Sigmoid colon (tissue), 7 donors: ENCODE measurements around the gene OR4E2. TPM values are rescaled to one million over a fixed set of nuclear protein-coding genes. Genes with fewer than 3 reads are reported as not detected.
"Not testable (repeated sequence)": the region's sequence is repeated elsewhere in the genome, so short reads cannot be mapped to it uniquely, and the experiment has no call there.

Experiments
- DNase-seq: peaks from one replicate; pipeline ENCODE4 v3.0.0-alpha.2; 2019
- H3K27ac ChIP-seq, 4 donors: fragments of 200-600 bp; sonication (generic); one replicate each; pipeline ENCODE4 v1.5.1; 2016 to 2019; ENCODE audit warnings: mild to moderate bottlenecking in 1 of 4
- H3K27me3 ChIP-seq, 3 donors: fragments of 200-600 bp; sonication (generic); one replicate each; pipeline ENCODE4 v1.5.1; 2019; ENCODE audit warnings: mild to moderate bottlenecking in 1 of 3
- H3K36me3 ChIP-seq, 4 donors: fragments of 200-600 bp; sonication (generic); one replicate each; pipeline ENCODE4 v1.5.1; 2016 to 2019
- H3K4me1 ChIP-seq, 4 donors: fragments of 200-600 bp; sonication (generic); one replicate each; pipeline ENCODE4 v1.5.1; 2017 to 2019
- H3K4me3 ChIP-seq, 4 donors: fragments of 200-600 bp; sonication (generic); one replicate each; pipeline ENCODE4 v1.5.1; 2017 to 2019; ENCODE audit warnings: mild to moderate bottlenecking in 2 of 4, moderate library complexity in 1 of 4
- H3K9me3 ChIP-seq, 4 donors: fragments of 200-600 bp in 3 of 4; sonication (generic) in 3 of 4; one replicate each; pipeline versions ENCODE4 v1.5.1 to v1.6.1; 2013 to 2019
- EP300 ChIP-seq, 4 donors: sonication (generic); formaldehyde crosslinking; IDR thresholded peaks; one replicate each; pipeline ENCODE4 v1.6.1; 2017; ENCODE audit warnings: antibody characterized with exemption in 4 of 4
- POLR2A ChIP-seq, 2 donors: fragments of 450-650 bp; IDR thresholded peaks; one replicate each; pipeline ENCODE4 v1.6.1; 2016; ENCODE audit warnings: antibody characterized with exemption in 2 of 2, mild to moderate bottlenecking in 2 of 2, moderate library complexity in 2 of 2
- POLR2AphosphoS5 ChIP-seq, 4 donors: sonication (generic); formaldehyde crosslinking; IDR thresholded peaks; one replicate each; pipeline ENCODE4 v1.6.1; 2017; ENCODE audit warnings: antibody characterized with exemption in 4 of 4
- WGBS, 2 donors: extraction: QIAGEN DNeasy Blood & Tissue Kit; methylation state at CpG; one replicate each; pipeline ENCODE4 v1.1.7; 2013; 5-methylcytosine and 5-hydroxymethylcytosine counted together
- intact Hi-C: fragments of 100-400 bp; cut with DNase I; formaldehyde crosslinking; loops from one replicate; pipeline ENCODE4 v1.15.1; 2023
- polyA plus RNA-seq, 3 donors: library from polyadenylated mRNA; stranded (reverse); fragments of 200-250 nt; gene quantifications; one replicate each; pipeline ENCODE4 v1.2.3, GENCODE V29; 2013
- total RNA-seq, 4 donors: library from RNA; depleted of rRNA; stranded (reverse); fragments of >200 nt; gene quantifications; one replicate each; pipeline ENCODE4 v1.1.0, GENCODE V29; 2016
- TF ChIP-seq, protein P1 (sequence below), 4 experiments: fragments of 450-650 bp in 3 of 4; fragments of 200-600 bp in 1 of 4; IDR thresholded peaks; one replicate each; pipeline ENCODE4 v1.5.1; 2016 to 2019; ENCODE audit warnings: antibody characterized with exemption in 4 of 4, mild to moderate bottlenecking in 3 of 4, moderate library complexity in 2 of 4
- donor health status: healthy with polysubstance abuse.
- donor health status: Bipolar disorder and iron deficiency.
- donor health status: healthy.

OR4E2 gene
- total and polyA plus RNA-seq, 7 donors: not detected

GRCh38 chr14:21626491-21627230 lies 27.0 kb upstream of the OR4E2 start:
- no peaks in the 10 kb centered on the region for H3K36me3 ChIP-seq
- DNase-seq: no peak
- H3K27me3 ChIP-seq: no peaks in the 10 kb centered on the region
- H3K27ac ChIP-seq: no peak overlapping the region
- no peak for TF ChIP-seq POLR2AphosphoS5 (IDR thresholded peaks at IDR 0.05)
- TF ChIP-seq POLR2A (IDR thresholded peaks at IDR 0.05): no peak
- TF ChIP-seq, protein P1, sequence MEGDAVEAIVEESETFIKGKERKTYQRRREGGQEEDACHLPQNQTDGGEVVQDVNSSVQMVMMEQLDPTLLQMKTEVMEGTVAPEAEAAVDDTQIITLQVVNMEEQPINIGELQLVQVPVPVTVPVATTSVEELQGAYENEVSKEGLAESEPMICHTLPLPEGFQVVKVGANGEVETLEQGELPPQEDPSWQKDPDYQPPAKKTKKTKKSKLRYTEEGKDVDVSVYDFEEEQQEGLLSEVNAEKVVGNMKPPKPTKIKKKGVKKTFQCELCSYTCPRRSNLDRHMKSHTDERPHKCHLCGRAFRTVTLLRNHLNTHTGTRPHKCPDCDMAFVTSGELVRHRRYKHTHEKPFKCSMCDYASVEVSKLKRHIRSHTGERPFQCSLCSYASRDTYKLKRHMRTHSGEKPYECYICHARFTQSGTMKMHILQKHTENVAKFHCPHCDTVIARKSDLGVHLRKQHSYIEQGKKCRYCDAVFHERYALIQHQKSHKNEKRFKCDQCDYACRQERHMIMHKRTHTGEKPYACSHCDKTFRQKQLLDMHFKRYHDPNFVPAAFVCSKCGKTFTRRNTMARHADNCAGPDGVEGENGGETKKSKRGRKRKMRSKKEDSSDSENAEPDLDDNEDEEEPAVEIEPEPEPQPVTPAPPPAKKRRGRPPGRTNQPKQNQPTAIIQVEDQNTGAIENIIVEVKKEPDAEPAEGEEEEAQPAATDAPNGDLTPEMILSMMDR (IDR thresholded peaks at IDR 0.05): no peak
- TF ChIP-seq EP300 (IDR thresholded peaks at IDR 0.05): no peak
- intact Hi-C loops: no loop called here
- no peaks in the 10 kb centered on the region for H3K4me1 ChIP-seq
- no peak overlapping the region for H3K4me3 ChIP-seq
- WGBS, 2 donors: 72 to 79% methylated on average over 3 of the region's 3 CpGs
- no peaks in the 10 kb centered on the region for H3K9me3 ChIP-seq

DNA sequence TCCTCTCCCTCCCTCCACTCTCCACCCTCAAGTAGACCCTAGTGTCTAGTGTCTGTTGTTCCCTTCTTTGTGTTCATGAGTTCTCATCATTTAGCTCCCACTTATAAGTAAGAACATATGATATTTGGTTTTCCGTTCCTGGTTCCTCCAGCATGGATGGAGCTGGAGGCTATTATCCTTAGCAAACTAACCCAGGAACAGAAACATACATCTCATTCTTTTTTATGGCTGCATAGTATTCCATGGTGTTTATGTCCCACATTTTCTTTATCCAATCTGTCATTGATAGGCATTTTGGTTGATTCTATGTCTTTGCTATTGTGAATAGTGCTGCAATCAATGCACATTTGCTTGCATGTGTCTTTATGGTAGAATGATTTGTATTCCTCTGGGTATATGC lies 23.1 kb upstream of the OR4E2 start:
- H3K27me3 ChIP-seq, DNase-seq, H3K4me3 ChIP-seq, H3K4me1 ChIP-seq, H3K9me3 ChIP-seq, H3K36me3 ChIP-seq, H3K27ac ChIP-seq, intact Hi-C loops: not testable (repeated sequence)
- 96 to 98% methylated on average over 1 of the region's 1 CpG for WGBS, 2 donors

DNA sequence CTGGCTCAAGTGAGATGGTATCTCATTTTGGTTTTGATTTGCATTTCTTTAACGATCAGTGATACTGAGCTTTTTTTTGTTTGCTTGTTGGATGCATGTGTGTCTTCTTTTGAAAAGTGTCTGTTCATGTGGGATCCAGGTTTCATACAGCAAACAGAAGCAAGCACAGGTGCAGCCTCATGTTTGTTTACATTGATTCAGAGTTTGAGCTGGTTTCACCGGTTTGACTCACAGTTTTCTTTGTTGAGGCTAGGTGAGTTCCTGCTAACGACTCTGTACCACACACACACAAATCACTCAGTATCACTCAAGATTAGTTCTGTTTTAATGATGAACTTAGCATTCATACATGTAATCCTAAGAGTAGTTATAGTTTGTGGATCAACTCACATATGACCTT lies 22.6 kb upstream of the OR4E2 start:
- intact Hi-C loops: no loop called here
- Histone ChIP-seq H3K4me3 (no peak overlapping the region), H3K9me3 (no peaks in the 10 kb centered on the region), H3K36me3 (no peaks in the 10 kb centered on the region), H3K27ac (no peak overlapping the region), H3K27me3 (no peaks in the 10 kb centered on the region), H3K4me1 (no peaks in the 10 kb centered on the region)
- no peak for DNase-seq
- TF ChIP-seq POLR2AphosphoS5 (IDR thresholded peaks at IDR 0.05) (no peak), POLR2A (IDR thresholded peaks at IDR 0.05) (no peak), EP300 (IDR thresholded peaks at IDR 0.05) (no peak)
- TF ChIP-seq, protein P1 (IDR thresholded peaks at IDR 0.05): no peak
- WGBS, 2 donors: 15 to 24% methylated on average over 3 of the region's 3 CpGs

DNA sequence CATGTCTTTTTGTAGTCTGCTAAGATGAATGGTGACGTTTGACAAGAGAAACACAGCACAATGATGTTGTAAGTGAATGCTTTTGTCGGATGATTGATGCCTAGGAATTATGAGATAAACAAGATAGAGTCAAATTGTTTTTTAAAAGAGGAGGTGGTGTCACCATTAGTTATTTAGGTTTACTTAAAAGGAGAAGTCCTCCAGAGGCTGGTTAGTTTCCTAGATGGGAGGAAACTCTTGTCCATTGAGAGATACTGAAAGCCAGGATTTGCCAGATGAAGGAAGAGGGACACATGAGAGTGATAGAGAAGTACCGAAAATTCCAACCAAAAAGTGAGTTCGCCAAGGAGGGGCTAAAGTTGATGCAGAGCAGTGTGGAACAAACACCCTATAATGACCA lies 18.8 kb upstream of the OR4E2 start, which contains the start of gene OR10G2:
OR10G2 (minus strand) TSS at position 101 of the 400 bp plus-strand sequence; CDS start at position 3, 98 bp downstream.
- Histone ChIP-seq H3K27ac (no peak within 1 kb of the TSS), H3K27me3 (no peaks in the 10 kb centered on the region), H3K4me3 (no peak within 1 kb of the TSS), H3K4me1 (no peaks in the 10 kb centered on the region), H3K36me3 (no peaks in the 10 kb centered on the region), H3K9me3 (no peaks in the 10 kb centered on the region)
- WGBS, 2 donors: 83 to 86% methylated on average over 4 of the region's 4 CpGs
- DNase-seq: no peak
- intact Hi-C loops: no loop called here
- TF ChIP-seq EP300 (IDR thresholded peaks at IDR 0.05): no peak
- TF ChIP-seq POLR2AphosphoS5 (IDR thresholded peaks at IDR 0.05): no peak
- TF ChIP-seq, protein P1 (IDR thresholded peaks at IDR 0.05): no peak
- TF ChIP-seq POLR2A (IDR thresholded peaks at IDR 0.05): no peak

- no peak for TF ChIP-seq POLR2AphosphoS5 (IDR thresholded peaks at IDR 0.05)
- no peak for TF ChIP-seq EP300 (IDR thresholded peaks at IDR 0.05)
- no peak for TF ChIP-seq POLR2A (IDR thresholded peaks at IDR 0.05)
- TF ChIP-seq, protein P1 (IDR thresholded peaks at IDR 0.05): no peak
- no peak for DNase-seq
- Histone ChIP-seq H3K36me3 (no peaks in the 10 kb centered on the region), H3K9me3 (no peaks in the 10 kb centered on the region), H3K27me3 (peaks cover 0 to 5% (median 0%) of the 10 kb centered on the region in 3 donors), H3K27ac (no peak overlapping the region), H3K4me1 (no peaks in the 10 kb centered on the region), H3K4me3 (no peak overlapping the region)
- intact Hi-C loops: no loop called here
- WGBS, 2 donors: 70 to 72% methylated on average over 3 of the region's 3 CpGs
Measured at GRCh38 chr14:21642683-21643082, 11.0 kb upstream of the OR4E2 start.
